NCI-H1048 (cell line): Measurements from ENCODE around the gene HPS4.

Experiments used
- DNase-seq: peaks from one replicate; lab custom pipeline; 2025; lab: John Stamatoyannopoulos, UW

Gene HPS4

GRCh38 chr22:26496456-26496855, 12.9 kb upstream of the HPS4 start:
- no peak for DNase-seq

GRCh38 chr22:26494506-26494905, 10.9 kb upstream of the HPS4 start:
- no peak for DNase-seq

GRCh38 chr22:26492220-26492619, 8.6 kb upstream of the HPS4 start:
- no peak for DNase-seq

GRCh38 chr22:26489447-26490036, 6.0 kb upstream of the HPS4 start:
- DNase-seq = no peak

- no peak for DNase-seq
These were observed 4.4 kb upstream of the HPS4 start for GRCh38 chr22:26487996-26488395.

- no peak for DNase-seq
These were observed 2.8 kb upstream of the HPS4 start for GRCh38 chr22:26486394-26486793.

- no peak for DNase-seq
These were observed 2.3 kb upstream of the HPS4 start for GRCh38 chr22:26485806-26486390.

- DNase-seq = no peak
These were observed 1.4 kb upstream of the HPS4 start for GRCh38 chr22:26485013-26485412.

- no peak for DNase-seq
These were observed 750 bp upstream of the HPS4 start for GRCh38 chr22:26484360-26484706.

GRCh38 chr22:26483043-26483438, 542 bp downstream of the HPS4 start:
- DNase-seq = no peak

- no peak for DNase-seq
These were observed 1.4 kb downstream of the HPS4 start for GRCh38 chr22:26482161-26482560.

- DNase-seq = no peak
These were observed 1.9 kb downstream of the HPS4 start for GRCh38 chr22:26481694-26482093.

GRCh38 chr22:26481112-26481693, 2.4 kb downstream of the HPS4 start:
- DNase-seq = no peak

GRCh38 chr22:26480611-26480932, 3.0 kb downstream of the HPS4 start:
- no peak for DNase-seq

- DNase-seq = no peak
These were observed 3.6 kb downstream of the HPS4 start for GRCh38 chr22:26479792-26480610.

GRCh38 chr22:26479043-26479791, 4.4 kb downstream of the HPS4 start:
- DNase-seq = no peak

GRCh38 chr22:26477341-26477731, 6.2 kb downstream of the HPS4 start:
- DNase-seq = no peak

GRCh38 chr22:26476705-26477340, 6.8 kb downstream of the HPS4 start:
- no peak for DNase-seq

- DNase-seq = no peak
These were observed 8.9 kb downstream of the HPS4 start for GRCh38 chr22:26474682-26475081.

GRCh38 chr22:26471522-26471921, 12.1 kb downstream of the HPS4 start:
- no peak for DNase-seq

GRCh38 chr22:26470807-26471206, 12.8 kb downstream of the HPS4 start:
- DNase-seq = no peak

- DNase-seq = no peak
These were observed 17.4 kb downstream of the HPS4 start for GRCh38 chr22:26466196-26466595.
